Caco-2 (cell line): Measurements from ENCODE around the gene OOEP. TPM values are rescaled to one million over a fixed set of nuclear protein-coding genes. Genes with fewer than 3 reads are reported as not detected.
A peak's percentile ranks its signal among the peaks of the same experiment; 100 is the strongest.

ENCODE experiments used
- BruUV-seq: library from RNA; stranded (reverse); fragments of 400-500 nt; replicated peaks from 2 replicates; lab custom pipeline; 2021; lab: Mats Ljungman, UMichigan
- CTCF ChIA-PET: fragments of 300-600 bp; sonication (Branson Sonifier 250); formaldehyde crosslinking; loops from one replicate; lab custom pipeline; 2022; ENCODE audit warnings: antibody characterized with exemption; lab: Charles Lee
- POLR2A ChIA-PET: fragments of 300-600 bp; sonication (Branson Sonifier 250); formaldehyde crosslinking; loops from one replicate; lab custom pipeline; 2022; ENCODE audit warnings: antibody characterized with exemption; lab: Charles Lee
- DNase-seq, 2 experiments: peaks; one replicate each; pipeline versions ENCODE4 v3.0.0 to v3.0.0-alpha.2; 2020 to 2022
- H3K27me3 ChIP-seq: replicated peaks from 2 replicates; pipeline ENCODE4 v1.6.0; 2011; ENCODE audit warnings: low read length; ENCODE audit not compliant: control insufficient read depth, insufficient read depth
- H3K36me3 ChIP-seq: 2 replicates; pipeline ENCODE4 v1.5.1; 2011; ENCODE audit warnings: low read length; ENCODE audit not compliant: control insufficient read depth, insufficient read depth
- H3K4me1 ChIP-seq: fragments of 250-450 bp; sonication (Bioruptor Pico); 2 replicates; pipeline ENCODE4 v1.5.1; 2020; ENCODE audit warnings: mild to moderate bottlenecking
- H3K4me3 ChIP-seq: 2 replicates; pipeline ENCODE4 v1.5.1; 2011; ENCODE audit warnings: low read depth, mild to moderate bottlenecking, control low read depth, low read length
- H3K9me3 ChIP-seq: fragments of 250-450 bp; sonication (Bioruptor Pico); 2 replicates; pipeline ENCODE4 v1.5.1; 2020; ENCODE audit warnings: mild to moderate bottlenecking, moderate library complexity
- H3K27ac Mint-ChIP-seq: one replicate; pipeline ENCODE4 v1.8.0; 2022; ENCODE audit warnings: mixed read lengths; ENCODE audit not compliant: unreplicated experiment
- H3K27me3 Mint-ChIP-seq: one replicate; pipeline ENCODE4 v1.8.0; 2022; ENCODE audit warnings: mixed read lengths; ENCODE audit not compliant: insufficient read depth, unreplicated experiment
- H3K36me3 Mint-ChIP-seq: one replicate; pipeline ENCODE4 v1.8.0; 2022; ENCODE audit warnings: mild to moderate bottlenecking, mixed read lengths; ENCODE audit not compliant: insufficient read depth, unreplicated experiment
- H3K4me1 Mint-ChIP-seq: one replicate; pipeline ENCODE4 v1.8.0; 2022; ENCODE audit warnings: low read depth, mixed read lengths; ENCODE audit not compliant: unreplicated experiment
- H3K4me3 Mint-ChIP-seq: one replicate; pipeline ENCODE4 v1.8.0; 2022; ENCODE audit warnings: mild to moderate bottlenecking, moderate library complexity, mixed read lengths; ENCODE audit not compliant: unreplicated experiment
- H3K9me3 Mint-ChIP-seq: one replicate; pipeline ENCODE4 v1.8.0; 2022; ENCODE audit warnings: mixed read lengths; ENCODE audit not compliant: unreplicated experiment
- intact Hi-C: fragments of 100-400 bp; cut with micrococcal nuclease; formaldehyde crosslinking; loops from one replicate; pipeline ENCODE4 v1.10.0; 2022; ENCODE audit not compliant: unreplicated experiment
- total RNA-seq: library from RNA; stranded (reverse); gene quantifications from 2 replicates; pipeline ENCODE4 v1.2.3, GENCODE V29; 2022
- TF ChIP-seq, protein P1 (sequence below), 2 experiments: fragments of 200-600 bp in 1 of 2; IDR thresholded peaks; 1 replicate in 1 of 2; 2 replicates in 1 of 2; pipeline versions ENCODE4 v1.5.1 to v1.8.0; 2011 to 2022; ENCODE audit warnings: antibody characterized with exemption in 1 of 2, control low read depth in 1 of 2, inconsistent platforms in 1 of 2, low read depth in 1 of 2, low read length in 1 of 2, mild to moderate bottlenecking in 1 of 2, moderate library complexity in 1 of 2; ENCODE audit not compliant: insufficient read depth in 1 of 2, severe bottlenecking in 1 of 2, unreplicated experiment in 1 of 2

The OOEP gene
- total RNA-seq, 1 experiment from 2014 or later: not detected

DNA sequence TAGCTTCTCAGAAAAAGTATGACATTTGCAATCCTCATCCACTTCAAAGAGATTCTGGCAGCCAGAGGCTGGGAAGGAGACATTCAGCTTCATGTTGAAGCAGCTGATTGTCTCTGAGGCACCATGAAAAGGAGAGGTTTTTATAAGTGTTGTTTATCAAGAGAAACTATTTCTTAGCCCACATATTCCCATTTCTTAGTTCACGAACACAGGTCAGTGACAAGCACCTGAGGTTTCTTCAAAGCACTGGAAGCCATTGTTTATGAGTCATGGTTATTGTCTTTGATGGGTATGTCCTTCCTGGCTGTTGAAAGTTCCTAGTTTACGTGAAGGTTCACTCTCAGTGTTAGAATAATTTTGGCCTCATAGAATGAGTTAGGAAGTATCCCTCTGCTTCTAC is 22.0 kb upstream of the OOEP start:
- Mint-ChIP-seq H3K9me3 (no peaks in the 10 kb centered on the region), H3K4me3 (no peak overlapping the region), H3K4me1 (no peaks in the 10 kb centered on the region), H3K27me3 (no peaks in the 10 kb centered on the region), H3K27ac (no peak overlapping the region), H3K36me3 (no peaks in the 10 kb centered on the region)
- Histone ChIP-seq H3K4me1 (no peaks in the 10 kb centered on the region), H3K27me3 (no peaks in the 10 kb centered on the region), H3K9me3 (no peaks in the 10 kb centered on the region), H3K36me3 (no peaks in the 10 kb centered on the region), H3K4me3 (no peak overlapping the region)
- BruUV-seq: no TSS peak
- intact Hi-C loops: no loop called here
- TF ChIP-seq, protein P1, sequence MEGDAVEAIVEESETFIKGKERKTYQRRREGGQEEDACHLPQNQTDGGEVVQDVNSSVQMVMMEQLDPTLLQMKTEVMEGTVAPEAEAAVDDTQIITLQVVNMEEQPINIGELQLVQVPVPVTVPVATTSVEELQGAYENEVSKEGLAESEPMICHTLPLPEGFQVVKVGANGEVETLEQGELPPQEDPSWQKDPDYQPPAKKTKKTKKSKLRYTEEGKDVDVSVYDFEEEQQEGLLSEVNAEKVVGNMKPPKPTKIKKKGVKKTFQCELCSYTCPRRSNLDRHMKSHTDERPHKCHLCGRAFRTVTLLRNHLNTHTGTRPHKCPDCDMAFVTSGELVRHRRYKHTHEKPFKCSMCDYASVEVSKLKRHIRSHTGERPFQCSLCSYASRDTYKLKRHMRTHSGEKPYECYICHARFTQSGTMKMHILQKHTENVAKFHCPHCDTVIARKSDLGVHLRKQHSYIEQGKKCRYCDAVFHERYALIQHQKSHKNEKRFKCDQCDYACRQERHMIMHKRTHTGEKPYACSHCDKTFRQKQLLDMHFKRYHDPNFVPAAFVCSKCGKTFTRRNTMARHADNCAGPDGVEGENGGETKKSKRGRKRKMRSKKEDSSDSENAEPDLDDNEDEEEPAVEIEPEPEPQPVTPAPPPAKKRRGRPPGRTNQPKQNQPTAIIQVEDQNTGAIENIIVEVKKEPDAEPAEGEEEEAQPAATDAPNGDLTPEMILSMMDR (IDR thresholded peaks at IDR 0.05; ENCODE audit: insufficient read depth in 1 of 2, low read depth in 1 of 2, low read length in 1 of 2, severe bottlenecking in 1 of 2, unreplicated experiment in 1 of 2): no peak
- DNase-seq: no peak
- ChIA-PET POLR2A (no interaction called here), CTCF (no interaction called here)

- H3K4me3 ChIP-seq: no peak overlapping the region; the same call in 1 of the 2 replicates
- ChIA-PET POLR2A (interaction anchor here (1.9 kb wide), 1 partner anchor 81 kb away, joined by 7 read pairs; no protein-coding TSS in a partner anchor), CTCF (no interaction called here)
- H3K36me3 ChIP-seq: no peaks in the 10 kb centered on the region
- no peak for DNase-seq
- TF ChIP-seq, protein P1 (IDR thresholded peaks at IDR 0.05; ENCODE audit: insufficient read depth in 1 of 2, low read depth in 1 of 2, low read length in 1 of 2, severe bottlenecking in 1 of 2, unreplicated experiment in 1 of 2): no peak
- no TSS peak for BruUV-seq
- H3K4me1 ChIP-seq: no peaks in the 10 kb centered on the region
- H3K9me3 ChIP-seq: no peaks in the 10 kb centered on the region
- Mint-ChIP-seq H3K4me1 (no peaks in the 10 kb centered on the region), H3K9me3 (no peaks in the 10 kb centered on the region), H3K36me3 (no peaks in the 10 kb centered on the region), H3K27me3 (no peaks in the 10 kb centered on the region), H3K4me3 (no peak overlapping the region), H3K27ac (no peak overlapping the region)
- intact Hi-C loops: loop anchor here (2.0 to 5.0 kb wide), 2 partner anchors 48 to 63 kb away; no protein-coding TSS in a partner anchor
- H3K27me3 ChIP-seq: no peaks in the 10 kb centered on the region
These were observed 20.2 kb upstream of the OOEP start for GRCh38 chr6:73389854-73390253.

DNA sequence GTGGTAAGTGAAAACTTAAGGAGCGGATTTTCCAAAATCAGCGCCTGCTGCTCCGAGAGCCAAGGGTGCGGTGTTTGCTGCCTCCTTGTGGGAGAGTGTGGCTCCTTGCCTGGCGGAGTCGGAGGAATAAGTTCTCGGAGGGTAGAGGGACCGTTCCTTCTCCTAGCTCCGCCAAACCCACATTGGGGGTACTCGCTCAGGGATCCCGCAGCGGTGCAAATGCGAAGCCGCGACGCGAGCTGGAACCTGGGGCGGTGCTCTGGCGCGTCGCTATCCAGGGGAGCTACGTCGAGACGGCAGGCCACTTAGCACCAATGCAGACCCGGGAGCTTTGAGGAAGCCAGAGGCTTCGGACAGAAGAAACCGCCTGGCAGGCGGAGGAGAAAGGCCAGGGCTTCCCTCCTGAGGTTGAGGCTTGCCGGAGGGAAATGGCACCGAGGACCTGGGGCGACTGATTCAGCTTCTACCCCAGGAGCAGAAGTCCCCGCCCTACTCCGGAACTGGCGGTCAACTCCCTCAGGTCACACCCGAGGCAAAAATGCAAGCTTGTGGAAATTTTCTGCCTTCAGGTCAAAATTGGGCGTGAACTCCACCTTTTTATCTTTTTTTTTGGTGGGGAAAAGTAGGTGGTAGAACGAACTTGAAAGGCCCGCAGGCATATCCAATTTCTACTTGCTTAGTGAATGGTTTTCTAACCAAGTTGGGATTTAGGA is 19.3 kb upstream of the OOEP start:
- Mint-ChIP-seq H3K27me3 (no peaks in the 10 kb centered on the region), H3K27ac (peak overlapping the region; percentile 90), H3K36me3 (no peaks in the 10 kb centered on the region), H3K4me3 (peak overlapping the region; percentile 87), H3K4me1 (no peaks in the 10 kb centered on the region), H3K9me3 (no peaks in the 10 kb centered on the region)
- BruUV-seq: TSS peak; percentile 98
- no peaks in the 10 kb centered on the region for H3K4me1 ChIP-seq
- POLR2A ChIA-PET: interaction anchor here (0.5 to 1.9 kb wide), 2 partner anchors 74 to 80 kb away, joined by 7 to 9 read pairs; no protein-coding TSS in a partner anchor
- peak overlapping the region; percentile 63 for H3K4me3 ChIP-seq
- H3K9me3 ChIP-seq: no peaks in the 10 kb centered on the region
- intact Hi-C loops: loop anchor here (1.0 to 5.0 kb wide), 3 partner anchors 47 to 104 kb away; no protein-coding TSS in a partner anchor
- no peaks in the 10 kb centered on the region for H3K27me3 ChIP-seq
- CTCF ChIA-PET: interaction anchor here (0.6 to 1.6 kb wide), 11 partner anchors 11 to 165 kb away, joined by 3 to 19 read pairs (median 6); no protein-coding TSS in a partner anchor
- TF ChIP-seq, protein P1 (IDR thresholded peaks at IDR 0.05; ENCODE audit: insufficient read depth in 1 of 2, low read depth in 1 of 2, low read length in 1 of 2, severe bottlenecking in 1 of 2, unreplicated experiment in 1 of 2): peak; percentile 79 to 81
- no peaks in the 10 kb centered on the region for H3K36me3 ChIP-seq
- peak; percentile 80 to 85 for DNase-seq
